HG03378 (cell line): Measurements from ENCODE around the gene SRCAP.
"Not testable (repeated sequence)": the region's sequence is repeated elsewhere in the genome, so short reads cannot be mapped to it uniquely, and the experiment has no call there.

ENCODE experiments used
- ATAC-seq: cut with Tn5 transposase; IDR thresholded peaks from one replicate; pipeline ENCODE4 v1.9.1; 2021; ENCODE audit warnings: mild to moderate bottlenecking, moderate library complexity; ENCODE audit not compliant: unreplicated experiment

SRCAP gene

DNA sequence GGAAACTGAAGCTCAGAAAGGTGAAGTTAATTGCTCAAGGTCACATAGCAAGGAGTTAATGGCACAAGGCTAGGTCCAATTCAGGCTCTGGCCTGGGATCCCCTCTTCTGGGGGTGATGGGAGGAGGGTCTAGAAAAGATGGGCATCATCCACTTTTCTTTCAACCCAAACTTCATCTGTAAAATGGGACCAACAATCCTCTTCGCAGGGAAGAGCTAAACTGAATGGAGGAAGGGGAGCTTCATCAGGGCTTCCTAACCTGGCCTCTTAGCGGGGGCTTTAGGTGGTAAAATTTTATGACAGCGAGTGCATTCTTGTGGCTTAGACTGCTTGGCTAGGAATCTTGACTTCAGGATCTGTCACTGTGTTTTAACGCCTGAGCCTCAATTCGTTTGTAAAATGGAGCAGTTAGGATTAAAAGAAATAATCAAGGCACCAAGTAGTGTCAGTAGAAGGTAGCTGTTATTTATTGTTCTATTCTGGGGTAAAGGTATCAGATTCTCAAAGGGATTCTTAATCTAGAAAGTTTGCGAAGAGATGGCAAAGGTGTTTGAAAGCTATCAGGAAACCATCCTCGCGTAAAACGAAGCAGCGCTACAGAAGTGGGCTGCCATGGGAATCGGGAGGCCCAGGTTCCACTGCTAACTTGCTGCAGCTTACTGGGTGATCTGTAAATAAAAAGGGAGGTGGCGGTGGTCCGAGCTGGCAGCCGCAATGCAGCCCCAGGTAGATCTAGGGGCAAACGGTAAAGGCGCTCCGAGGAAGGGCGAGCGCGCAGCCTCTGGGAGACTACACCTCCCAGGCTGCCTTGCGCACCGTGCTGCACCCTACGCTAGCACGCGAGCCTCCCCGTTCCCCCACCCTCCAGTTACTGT, 1.5 kb upstream of the SRCAP start:
- ATAC-seq = no peak

DNA sequence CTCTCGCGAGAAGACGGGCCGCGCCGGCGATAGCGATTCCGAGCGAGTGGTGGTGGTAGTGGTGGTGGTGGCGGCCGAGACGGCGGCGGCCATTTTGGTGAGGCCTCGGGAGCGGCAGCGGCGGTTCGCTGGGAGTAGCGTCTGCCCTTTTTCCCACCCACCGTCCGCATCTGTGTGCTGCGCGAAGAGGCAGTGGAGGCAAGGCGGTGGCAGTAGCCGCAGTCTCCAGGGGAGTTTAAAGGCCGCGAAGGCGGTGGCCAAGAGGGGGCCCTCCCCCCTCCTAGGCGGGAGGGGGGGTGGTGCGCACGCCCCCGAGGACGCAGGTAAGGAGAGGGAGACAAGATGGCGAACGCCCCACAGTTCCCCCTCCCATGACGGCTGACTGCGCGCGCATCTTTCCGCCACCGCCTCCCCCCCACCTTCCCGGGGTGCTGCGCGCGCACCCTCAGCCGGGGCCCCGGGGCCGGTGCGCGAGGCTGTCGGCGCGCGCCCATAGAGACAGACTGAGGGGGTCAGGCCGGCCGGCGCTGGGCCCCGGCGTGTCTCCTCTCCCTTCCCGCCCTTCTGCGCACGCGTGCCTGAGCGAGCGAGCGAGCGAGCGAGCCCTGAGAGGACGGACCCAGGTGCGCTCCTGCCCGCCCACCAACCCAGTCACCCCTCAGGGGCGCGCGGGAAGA, 694 bp upstream of the SRCAP start:
- ATAC-seq = peak; percentile 77

DNA sequence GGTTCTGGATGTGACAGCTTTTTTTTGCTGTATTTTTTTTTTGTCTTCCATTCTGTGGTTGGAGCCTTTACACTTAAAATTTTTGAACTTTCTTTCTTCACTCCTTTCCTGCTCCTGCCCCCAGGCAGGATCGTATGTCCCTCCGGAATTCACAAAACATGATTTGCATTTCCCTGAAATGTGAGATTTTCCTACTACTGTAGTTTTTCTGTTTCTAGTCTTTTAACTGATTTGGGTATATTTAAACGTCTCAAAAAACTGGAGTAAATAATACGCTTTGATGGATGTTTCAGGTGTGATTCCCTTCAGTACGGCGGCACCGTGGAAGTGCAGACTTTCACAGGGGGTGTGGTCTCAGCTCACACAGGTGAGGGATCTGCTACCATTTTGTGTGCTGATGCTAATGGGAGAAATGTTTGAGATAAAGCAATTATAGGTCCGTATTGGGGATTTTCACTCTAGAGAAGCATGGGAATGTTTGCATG, 686 bp downstream of the SRCAP start:
- ATAC-seq = no peak

DNA sequence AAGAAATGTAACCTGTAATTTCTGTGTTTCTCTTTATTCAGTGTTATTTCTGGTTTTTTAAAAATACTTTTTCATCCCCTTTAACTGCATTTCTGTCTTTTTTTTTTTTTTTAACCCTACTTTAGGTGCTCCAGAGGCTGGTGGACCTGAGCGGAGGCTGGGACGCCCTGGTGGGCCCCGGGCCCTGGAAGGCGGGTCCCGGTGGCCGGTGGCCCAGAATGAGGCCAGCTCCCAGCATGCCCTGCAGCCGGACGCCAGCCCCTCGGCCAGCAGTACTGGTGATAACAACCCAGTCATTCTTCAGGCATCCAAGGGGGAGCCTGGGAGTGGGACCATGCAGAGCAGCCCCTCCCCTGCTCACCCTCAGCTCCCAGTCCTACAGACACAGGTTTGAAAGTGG, 1.5 kb downstream of the SRCAP start:
- no peak for ATAC-seq

DNA sequence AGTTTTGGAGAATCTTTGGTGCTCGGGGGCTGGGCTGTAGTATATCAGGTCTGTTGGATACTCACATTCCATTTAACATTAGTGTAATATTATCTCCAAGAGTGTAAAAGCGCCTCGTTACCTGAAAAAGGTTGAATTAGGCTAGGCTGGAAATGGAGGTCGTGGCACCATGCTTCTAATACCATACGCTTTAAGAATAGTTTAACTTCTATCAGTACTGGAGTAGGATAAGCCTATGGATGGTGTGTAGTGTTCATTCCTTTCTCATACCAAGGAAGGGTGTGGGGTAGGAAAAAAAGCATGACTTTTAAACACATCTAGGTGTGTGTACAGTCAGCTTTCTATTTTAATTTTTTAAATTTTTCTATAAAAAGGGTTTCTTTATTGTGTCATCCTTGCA, 2.0 kb downstream of the SRCAP start:
- ATAC-seq = no peak

DNA sequence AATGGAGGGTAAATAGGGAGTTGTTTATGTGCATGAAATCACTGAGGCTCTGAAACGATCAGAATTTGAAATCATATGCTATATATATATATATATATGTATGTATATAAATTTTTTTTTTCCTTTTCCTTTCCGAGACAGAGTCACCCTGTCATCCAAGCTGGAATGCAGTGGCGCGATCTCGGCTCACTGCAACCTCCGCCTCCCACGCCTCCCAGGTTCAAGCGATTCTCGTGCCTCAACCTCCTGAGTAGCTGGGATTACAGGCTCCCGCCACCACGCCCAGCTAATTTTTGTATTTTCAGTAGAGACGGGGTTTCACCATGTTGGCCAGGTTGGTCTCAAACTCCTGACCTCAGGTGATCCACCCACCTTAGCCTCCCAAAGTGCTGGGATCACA, 4.1 kb downstream of the SRCAP start:
- ATAC-seq = not testable (repeated sequence)

DNA sequence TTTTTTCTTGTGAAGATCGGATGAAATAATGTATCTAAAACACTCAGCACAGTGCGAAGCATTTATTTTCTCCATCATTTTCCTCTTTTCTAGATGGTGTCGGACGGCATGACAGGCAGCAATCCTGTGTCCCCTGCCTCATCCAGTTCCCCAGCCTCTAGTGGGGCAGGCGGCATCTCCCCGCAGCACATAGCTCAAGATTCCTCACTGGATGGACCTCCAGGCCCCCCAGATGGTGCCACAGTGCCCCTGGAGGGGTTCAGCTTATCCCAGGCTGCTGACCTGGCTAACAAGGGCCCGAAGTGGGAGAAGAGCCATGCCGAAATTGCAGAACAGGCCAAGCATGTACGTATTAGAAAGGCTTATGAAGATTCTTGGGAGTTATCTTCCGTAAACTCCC, 5.0 kb downstream of the SRCAP start:
- no peak for ATAC-seq

DNA sequence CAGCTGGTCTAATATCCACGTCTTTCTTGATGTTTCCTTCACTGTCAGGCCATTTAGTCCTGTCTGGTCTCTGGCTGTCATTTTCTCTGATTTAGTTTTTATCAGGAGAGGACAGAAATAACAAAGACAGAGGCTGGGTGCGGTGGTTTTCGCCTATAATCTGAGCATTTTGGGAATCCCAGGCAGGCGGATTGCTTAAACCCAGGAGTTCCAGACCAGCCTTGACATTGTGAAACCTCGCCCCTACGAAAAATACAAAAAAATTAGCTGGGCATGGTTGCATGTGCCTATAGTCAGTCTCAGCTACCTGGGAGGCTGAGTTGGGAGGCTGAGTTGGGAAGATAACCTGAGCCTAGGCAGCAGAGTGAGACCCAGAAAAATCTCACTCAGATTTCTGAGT, 7.1 kb downstream of the SRCAP start:
- ATAC-seq = no peak

DNA sequence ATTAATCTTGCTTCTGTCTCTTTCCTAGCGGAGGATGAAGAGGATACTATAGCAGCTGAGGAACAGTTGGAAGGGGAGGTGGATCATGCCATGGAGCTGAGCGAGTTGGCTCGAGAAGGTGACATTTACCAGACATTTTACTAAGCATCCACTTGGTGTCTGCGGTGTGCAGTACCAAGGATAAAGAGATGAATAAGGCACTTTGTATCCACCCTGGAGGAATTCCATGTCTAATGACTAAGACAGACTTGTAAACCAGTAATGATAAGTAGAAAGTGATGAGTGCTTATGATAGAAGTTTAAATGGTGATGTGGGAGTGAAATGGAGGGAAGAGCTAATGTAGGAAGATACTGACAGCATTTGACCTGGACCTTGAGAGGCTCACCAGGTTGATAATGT, 12.0 kb downstream of the SRCAP start:
- no peak for ATAC-seq

DNA sequence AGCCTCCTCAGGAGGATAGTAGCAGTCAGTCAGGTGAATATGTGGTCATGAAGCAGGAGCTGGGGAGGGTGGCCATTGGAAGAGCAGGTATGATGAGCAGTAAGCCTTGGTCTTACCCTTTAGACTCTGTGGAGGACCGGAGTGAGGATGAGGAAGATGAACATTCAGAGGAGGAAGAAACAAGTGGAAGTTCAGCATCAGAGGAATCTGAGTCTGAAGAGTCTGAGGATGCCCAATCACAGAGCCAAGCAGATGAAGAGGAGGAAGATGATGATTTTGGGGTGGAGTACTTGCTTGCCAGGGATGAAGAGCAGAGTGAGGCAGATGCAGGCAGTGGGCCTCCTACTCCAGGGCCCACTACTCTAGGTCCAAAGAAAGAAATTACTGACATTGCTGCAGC, 12.7 kb downstream of the SRCAP start:
- ATAC-seq = no peak

DNA sequence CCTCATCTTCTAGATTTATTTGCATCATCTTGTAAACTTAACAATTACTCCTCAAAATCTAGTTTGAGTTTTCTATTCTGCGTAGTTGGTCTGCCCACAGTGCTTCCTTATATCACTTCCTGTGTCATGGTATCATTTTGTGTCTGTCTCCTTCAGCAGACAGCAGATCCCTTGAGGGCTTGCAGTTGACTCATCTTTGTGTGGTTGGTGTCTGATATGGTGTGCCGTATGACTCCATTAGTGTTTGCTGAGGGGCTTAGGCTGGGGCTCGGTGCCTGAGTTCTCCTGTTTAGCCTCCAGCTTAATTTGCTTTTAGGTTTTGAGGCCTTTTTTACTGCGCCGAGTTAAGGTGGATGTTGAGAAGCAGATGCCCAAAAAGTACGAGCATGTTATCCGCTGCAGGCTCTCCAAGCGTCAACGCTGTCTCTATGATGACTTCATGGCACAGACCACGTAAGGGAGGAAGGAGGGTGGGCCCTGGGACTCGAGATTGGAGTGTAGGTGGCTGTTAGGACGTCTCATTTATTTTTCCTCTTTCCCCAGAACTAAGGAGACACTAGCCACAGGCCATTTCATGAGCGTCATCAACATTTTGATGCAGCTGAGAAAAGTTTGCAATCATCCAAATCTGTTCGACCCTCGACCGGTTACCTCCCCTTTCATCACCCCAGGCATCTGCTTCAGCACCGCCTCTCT, 16.9 kb downstream of the SRCAP start:
- ATAC-seq = no peak

DNA sequence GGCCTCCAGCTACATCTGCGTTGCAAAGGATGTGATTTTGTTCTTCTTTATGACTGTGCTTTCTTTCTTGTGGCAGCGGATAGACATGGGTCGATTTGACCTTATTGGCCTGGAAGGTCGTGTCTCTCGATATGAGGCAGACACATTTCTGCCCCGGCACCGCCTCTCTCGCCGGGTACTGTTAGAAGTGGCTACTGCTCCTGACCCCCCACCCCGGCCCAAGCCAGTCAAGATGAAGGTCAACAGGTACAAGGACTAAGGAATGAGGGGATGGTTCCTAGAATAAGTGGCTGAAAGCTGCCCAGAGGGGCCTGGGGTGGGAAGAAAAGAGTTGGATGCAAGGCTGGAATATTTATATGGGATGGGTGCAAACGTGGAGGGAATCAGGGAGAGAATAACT, 21.1 kb downstream of the SRCAP start:
- no peak for ATAC-seq

DNA sequence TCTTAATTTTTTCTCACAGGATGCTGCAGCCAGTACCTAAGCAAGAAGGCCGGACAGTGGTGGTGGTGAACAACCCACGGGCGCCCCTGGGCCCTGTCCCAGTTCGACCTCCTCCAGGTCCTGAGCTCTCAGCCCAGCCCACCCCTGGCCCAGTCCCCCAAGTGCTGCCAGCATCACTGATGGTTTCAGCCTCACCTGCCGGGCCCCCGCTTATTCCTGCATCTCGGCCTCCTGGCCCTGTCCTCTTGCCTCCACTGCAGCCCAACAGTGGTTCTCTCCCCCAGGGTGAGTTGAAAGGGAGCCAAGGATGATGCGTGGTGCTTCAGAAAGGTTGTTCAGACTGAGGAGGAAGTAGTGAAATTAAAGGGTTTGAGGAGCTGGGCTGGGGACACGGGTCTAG, 21.7 kb downstream of the SRCAP start:
- no peak for ATAC-seq

DNA sequence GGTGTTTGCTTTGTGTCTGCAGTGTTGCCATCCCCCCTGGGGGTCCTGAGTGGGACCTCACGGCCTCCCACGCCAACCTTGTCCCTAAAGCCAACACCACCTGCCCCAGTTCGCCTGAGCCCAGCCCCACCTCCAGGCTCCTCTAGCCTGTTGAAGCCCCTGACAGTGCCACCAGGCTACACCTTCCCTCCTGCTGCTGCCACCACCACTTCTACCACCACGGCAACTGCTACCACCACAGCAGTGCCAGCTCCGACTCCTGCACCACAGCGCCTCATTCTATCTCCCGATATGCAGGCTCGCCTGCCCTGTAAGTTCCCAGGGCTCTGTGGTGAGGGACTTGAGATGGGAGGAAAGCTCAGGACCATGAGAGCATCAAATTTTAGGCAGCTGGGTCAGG, 22.2 kb downstream of the SRCAP start:
- no peak for ATAC-seq

DNA sequence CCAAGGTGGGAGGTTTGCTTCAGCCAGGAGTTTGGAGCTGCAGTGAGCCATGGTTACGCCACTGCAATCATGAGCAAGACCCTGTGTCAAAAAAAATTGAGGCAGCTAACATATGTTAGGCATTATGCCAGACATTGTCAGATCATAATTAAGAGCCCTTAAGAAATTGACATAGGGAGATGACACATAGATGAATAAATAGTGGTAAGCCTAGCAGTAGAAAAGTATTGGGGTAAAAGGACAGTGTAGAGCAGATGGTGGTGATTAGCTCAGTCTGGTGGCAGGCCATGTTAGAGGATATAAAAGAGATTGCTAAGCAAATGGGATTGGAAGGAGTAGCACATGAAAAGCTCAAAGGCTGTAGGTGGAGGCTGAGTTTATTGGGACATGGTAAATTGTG, 22.6 kb downstream of the SRCAP start:
- no peak for ATAC-seq

DNA sequence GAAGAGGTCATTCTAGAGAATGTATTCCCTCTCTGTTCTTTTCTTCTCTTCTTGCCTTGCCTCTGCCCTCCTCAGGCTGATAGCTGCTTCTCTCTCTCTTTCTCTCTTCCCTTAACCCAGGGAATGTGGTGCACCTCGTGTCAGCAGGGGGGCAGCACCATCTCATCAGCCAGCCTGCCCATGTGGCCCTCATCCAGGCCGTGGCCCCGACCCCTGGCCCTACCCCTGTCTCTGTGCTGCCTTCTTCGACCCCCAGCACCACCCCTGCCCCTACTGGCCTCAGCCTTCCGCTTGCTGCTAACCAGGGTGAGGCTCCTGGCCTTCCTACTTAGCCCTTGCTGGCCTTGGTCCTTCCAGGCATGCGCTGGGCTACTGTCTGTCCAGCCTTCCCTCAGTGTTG, 23.5 kb downstream of the SRCAP start:
- no peak for ATAC-seq

DNA sequence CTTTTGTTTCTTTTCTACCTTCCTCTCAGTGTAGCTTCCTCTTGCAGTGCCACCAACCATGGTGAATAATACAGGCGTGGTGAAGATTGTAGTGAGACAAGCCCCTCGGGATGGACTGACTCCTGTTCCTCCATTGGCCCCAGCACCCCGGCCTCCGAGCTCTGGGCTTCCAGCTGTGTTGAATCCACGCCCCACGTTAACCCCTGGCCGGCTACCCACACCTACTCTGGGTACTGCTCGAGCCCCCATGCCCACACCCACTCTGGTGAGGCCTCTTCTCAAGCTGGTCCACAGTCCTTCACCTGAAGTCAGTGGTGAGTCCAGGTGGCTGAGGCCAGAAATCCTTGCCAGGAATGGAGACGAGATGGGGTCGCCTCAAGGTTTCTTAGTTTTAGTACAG, 23.9 kb downstream of the SRCAP start:
- ATAC-seq = no peak

DNA sequence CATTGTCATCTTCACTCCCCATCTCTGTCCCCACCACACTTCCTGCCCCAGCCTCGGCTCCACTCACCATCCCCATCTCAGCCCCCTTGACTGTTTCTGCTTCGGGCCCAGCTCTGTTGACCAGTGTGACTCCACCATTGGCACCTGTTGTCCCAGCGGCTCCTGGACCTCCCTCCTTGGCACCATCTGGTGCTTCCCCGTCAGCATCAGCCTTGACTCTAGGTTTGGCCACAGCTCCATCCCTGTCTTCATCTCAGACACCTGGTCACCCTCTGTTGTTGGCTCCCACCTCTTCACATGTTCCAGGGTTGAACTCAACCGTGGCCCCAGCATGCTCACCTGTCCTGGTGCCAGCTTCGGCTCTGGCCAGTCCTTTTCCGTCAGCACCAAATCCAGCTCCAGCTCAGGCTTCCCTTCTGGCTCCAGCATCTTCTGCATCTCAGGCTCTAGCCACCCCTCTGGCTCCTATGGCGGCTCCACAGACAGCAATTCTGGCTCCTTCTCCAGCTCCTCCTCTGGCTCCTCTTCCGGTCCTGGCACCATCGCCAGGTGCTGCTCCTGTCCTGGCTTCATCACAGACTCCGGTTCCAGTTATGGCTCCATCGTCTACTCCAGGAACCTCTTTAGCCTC, 24.9 kb downstream of the SRCAP start:
- ATAC-seq = no peak

DNA sequence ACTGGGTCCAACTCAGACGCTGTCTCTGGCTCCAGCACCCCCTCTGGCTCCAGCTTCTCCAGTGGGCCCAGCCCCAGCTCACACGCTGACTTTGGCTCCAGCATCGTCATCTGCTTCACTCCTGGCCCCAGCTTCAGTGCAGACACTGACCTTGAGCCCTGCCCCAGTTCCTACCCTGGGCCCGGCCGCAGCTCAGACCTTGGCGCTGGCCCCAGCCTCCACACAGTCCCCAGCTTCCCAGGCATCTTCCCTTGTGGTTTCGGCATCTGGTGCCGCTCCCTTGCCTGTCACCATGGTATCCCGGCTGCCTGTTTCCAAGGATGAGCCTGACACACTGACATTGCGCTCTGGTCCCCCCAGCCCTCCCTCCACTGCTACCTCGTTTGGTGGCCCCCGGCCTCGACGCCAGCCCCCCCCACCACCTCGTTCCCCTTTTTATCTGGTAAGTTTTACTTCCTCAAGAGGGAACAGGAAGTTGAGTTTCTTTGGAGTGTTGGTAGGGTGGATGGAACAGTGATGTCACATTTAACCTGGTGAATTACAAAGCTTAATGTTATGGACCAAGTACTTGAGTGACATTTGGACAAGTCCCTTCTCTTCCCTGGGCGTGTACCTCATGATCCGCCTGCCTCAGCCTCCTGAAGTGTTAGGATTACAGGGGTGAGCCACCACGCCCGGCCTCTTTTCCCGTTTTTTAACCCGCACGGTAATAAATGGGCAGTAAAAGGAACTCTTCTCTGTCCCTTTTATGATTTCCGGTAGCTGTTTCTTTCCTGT, 25.9 kb downstream of the SRCAP start:
- no peak for ATAC-seq

DNA sequence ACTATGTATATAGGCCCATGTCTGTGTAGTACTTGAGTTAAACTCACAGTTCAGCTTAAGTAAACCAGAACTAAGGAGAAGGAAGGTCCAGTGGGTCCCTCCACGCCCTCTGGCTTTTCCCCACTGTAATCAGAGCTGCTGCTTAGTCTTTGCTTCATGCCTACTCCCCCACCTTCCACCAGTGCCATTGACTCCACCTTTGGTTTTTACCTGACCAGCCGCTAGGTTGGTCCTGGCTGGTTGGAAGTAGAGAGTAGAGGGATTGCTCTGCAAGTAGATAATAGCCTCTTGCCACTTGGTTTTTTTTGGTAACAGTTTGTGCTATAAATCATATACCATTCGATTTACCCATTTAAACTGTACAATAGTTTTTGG, 26.4 kb downstream of the SRCAP start:
- no peak for ATAC-seq

DNA sequence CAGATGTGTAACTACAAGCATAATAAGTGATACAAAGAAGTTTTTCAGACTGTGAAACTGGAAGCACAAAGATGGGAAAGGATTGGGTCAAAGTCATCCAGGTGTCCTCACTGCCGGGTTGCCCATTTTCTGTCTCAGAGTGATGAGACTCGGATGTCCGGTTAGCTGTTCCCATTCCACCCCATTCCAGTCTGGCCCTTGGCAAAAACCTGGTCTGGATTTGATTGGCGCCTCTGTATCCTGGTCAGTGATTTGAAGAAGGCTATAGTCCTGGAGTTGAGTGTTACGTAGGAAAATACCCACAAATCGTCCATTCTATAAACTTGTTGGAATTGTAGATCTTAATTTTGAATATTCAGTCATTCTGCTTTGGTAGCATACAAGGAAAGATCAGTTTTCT, 29.4 kb downstream of the SRCAP start:
- no peak for ATAC-seq
